Type B pancreatic cell (in vitro differentiated cells): Measurements from ENCODE around the gene MPST. TPM values are rescaled to one million over a fixed set of nuclear protein-coding genes. Genes with fewer than 3 reads are reported as not detected.
"Not testable (repeated sequence)": the region's sequence is repeated elsewhere in the genome, so short reads cannot be mapped to it uniquely, and the experiment has no call there.

Experiments used
- DNase-seq: peaks from one replicate; pipeline ENCODE4 v3.0.0; 2021; ENCODE audit warnings: mixed read lengths; ENCODE audit not compliant: unreplicated experiment; ENCODE audit errors: extremely low spot score
- H3K27ac Mint-ChIP-seq: 2 replicates; pipeline ENCODE4 v1.8.0; 2021; ENCODE audit warnings: mild to moderate bottlenecking, mixed read lengths
- H3K27me3 Mint-ChIP-seq: 2 replicates; pipeline ENCODE4 v1.8.0; 2021; ENCODE audit warnings: mixed read lengths
- H3K36me3 Mint-ChIP-seq: 2 replicates; pipeline ENCODE4 v1.8.0; 2021; ENCODE audit warnings: mixed read lengths
- H3K4me1 Mint-ChIP-seq: one replicate; pipeline ENCODE4 v1.8.0; 2021; ENCODE audit warnings: mixed read lengths; ENCODE audit not compliant: unreplicated experiment
- H3K4me3 Mint-ChIP-seq: 2 replicates; pipeline ENCODE4 v1.8.0; 2021; ENCODE audit warnings: mild to moderate bottlenecking, mixed read lengths
- H3K9me3 Mint-ChIP-seq: 2 replicates; pipeline ENCODE4 v1.8.0; 2021; ENCODE audit warnings: mixed read lengths
- CTCF ChIP-seq: fragments of 200-600 bp; sonication (generic); conservative IDR thresholded peaks from 2 replicates; pipeline ENCODE4 v1.5.0; 2021; ENCODE audit warnings: antibody characterized with exemption, mild to moderate bottlenecking
- total RNA-seq: library from RNA; stranded (reverse); gene quantifications from 2 replicates; pipeline ENCODE4 v1.2.1, GENCODE V29; 2021; ENCODE audit warnings: low replicate concordance

The MPST gene
- total RNA-seq, 1 donor from 2014 or later = 71.3 TPM

GRCh38 chr22:36986242-36986821, 33.2 kb upstream of the MPST start:
- no peak overlapping the region for H3K27ac Mint-ChIP-seq
- DNase-seq = no peak
- peaks cover 13% of the 10 kb centered on the region for H3K9me3 Mint-ChIP-seq
- no peaks in the 10 kb centered on the region for H3K4me1 Mint-ChIP-seq
- H3K4me3 Mint-ChIP-seq = no peak overlapping the region
- H3K27me3 Mint-ChIP-seq = peaks cover 69% of the 10 kb centered on the region
- TF ChIP-seq CTCF = peak; percentile 78
- H3K36me3 Mint-ChIP-seq = no peaks in the 10 kb centered on the region

DNA sequence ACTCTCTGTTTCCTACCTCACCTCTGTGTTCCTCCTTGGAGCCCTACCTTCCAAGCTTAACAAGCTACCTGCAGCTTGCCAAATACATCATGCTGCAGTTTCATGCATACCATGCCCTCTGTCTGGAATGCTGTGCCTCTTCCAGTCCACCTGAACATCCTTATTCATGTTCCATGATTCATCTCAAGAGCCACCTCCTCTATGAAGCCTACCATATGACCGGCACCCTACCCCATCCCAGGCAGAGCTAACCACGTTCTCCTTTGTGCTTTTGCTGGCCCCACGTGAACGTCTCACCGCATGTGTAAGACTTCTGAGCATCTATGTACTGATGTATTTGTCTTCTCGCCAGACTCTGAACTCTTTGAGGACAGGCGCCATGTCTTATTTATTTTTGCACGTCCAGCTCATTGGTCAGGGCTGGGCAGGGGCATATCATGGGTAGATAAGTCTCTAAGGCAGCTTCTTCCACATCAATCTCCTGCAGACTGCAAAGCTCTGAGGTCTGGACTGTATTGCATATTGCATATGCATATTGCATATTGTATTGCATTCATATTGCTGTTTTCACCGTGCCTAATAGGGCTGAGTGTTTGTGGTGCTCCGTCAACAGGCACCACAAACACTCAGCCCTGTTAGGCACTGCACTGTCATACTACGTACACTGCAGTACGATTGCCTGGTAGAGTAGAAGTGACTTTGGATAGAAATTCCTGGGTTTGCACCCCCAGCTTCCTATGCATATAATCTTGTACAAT, 31.3 kb upstream of the MPST start:
- Mint-ChIP-seq H3K4me1 (no peaks in the 10 kb centered on the region), H3K27me3 (peaks cover 67% of the 10 kb centered on the region), H3K36me3 (no peaks in the 10 kb centered on the region), H3K4me3 (no peak overlapping the region), H3K9me3 (peaks cover 13% of the 10 kb centered on the region), H3K27ac (no peak overlapping the region)
- no peak for TF ChIP-seq CTCF
- DNase-seq = no peak

DNA sequence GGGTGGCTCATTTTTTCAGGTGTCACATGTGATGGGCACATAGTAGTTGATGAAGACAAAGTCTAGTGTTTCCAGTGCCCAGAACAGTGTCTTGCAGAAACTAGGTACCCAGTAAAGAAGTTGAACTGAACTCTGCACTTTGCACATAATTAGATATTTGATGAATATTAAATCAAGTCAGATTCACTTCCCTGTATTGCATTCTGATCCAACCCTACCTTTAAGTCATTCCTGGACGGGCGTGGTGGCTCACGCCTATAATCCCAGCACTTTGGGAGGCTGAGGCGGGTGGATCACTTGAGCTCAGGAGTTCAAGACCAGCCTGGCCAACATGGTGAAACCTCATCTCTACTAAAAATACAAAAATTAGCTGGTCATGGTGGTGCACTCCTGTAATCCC, 30.5 kb upstream of the MPST start:
- H3K36me3 Mint-ChIP-seq, H3K4me3 Mint-ChIP-seq, DNase-seq, H3K4me1 Mint-ChIP-seq, H3K27ac Mint-ChIP-seq: not testable (repeated sequence)
- peaks cover 62% of the 10 kb centered on the region for H3K27me3 Mint-ChIP-seq
- peaks cover 13% of the 10 kb centered on the region for H3K9me3 Mint-ChIP-seq

DNA sequence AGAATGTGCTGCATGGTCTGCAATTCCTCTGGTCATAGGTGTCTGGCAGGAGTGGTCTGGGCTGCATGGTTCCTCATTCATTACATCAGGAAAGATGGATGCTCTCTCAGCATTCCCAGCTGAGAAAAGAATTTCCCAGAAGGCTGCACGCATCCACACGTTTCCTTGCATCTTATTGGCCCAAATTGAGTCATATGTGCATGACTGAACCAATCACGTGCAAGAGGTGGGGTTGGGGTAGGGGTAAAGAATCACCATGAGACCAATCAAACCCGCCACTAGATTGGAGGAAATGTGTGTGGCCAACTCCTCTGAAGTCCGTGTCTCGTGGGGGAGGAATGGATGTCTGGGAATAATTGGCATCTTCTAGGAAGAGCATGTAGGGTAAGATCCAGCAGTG, 29.1 kb upstream of the MPST start:
- H3K27me3 Mint-ChIP-seq = peaks cover 65% of the 10 kb centered on the region
- no peak overlapping the region for H3K27ac Mint-ChIP-seq
- DNase-seq = no peak
- peaks cover 10% of the 10 kb centered on the region for H3K9me3 Mint-ChIP-seq
- H3K36me3 Mint-ChIP-seq = no peaks in the 10 kb centered on the region
- no peaks in the 10 kb centered on the region for H3K4me1 Mint-ChIP-seq
- no peak overlapping the region for H3K4me3 Mint-ChIP-seq
- TF ChIP-seq CTCF = no peak

DNA sequence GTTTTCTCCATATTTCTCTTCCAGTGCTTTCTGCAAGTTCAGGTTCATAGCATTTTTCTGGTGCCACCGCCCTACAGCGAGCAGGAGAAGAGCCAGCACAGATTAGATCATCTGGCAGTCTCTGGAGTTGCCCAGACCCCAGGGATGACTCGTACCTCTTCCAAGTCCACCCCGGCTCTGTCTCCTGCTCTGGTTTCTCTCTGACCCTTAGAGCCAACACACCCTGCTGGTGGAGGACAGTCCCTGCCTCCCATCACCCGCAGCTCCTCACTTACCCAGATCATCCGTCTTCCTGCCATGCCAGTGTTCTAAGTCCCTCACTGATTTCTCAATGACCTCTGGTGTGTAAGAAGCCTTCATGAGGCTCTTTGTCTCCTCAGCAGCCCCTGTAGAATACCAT, 28.3 kb upstream of the MPST start:
- Mint-ChIP-seq H3K4me1 (no peaks in the 10 kb centered on the region), H3K9me3 (peaks cover 3% of the 10 kb centered on the region), H3K27ac (no peak overlapping the region), H3K4me3 (no peak overlapping the region), H3K36me3 (no peaks in the 10 kb centered on the region), H3K27me3 (peaks cover 61% of the 10 kb centered on the region)
- no peak for TF ChIP-seq CTCF
- DNase-seq = no peak

DNA sequence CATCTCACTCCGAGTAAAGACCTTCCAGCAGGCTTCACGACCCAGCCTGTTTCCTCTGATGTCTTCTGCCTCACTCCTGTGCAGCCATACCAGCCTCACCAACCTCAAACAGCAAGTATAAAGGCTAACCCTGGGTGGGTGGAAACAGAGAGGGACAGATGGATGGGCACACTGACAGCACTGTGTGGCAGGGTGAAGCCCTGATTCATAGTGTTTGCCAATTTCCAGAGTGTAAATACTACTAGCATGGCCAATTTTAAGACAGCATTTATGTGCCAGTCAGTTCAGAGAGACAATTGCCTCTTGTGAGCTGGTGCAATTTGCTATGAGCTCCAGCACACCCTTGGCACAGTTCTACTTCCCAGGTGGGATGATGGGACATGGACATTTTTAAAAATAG, 21.8 kb upstream of the MPST start:
- Mint-ChIP-seq H3K4me1 (no peaks in the 10 kb centered on the region), H3K4me3 (no peak overlapping the region), H3K27ac (no peak overlapping the region), H3K9me3 (no peaks in the 10 kb centered on the region), H3K36me3 (no peaks in the 10 kb centered on the region), H3K27me3 (peaks cover 29% of the 10 kb centered on the region)
- TF ChIP-seq CTCF = no peak
- no peak for DNase-seq
